ENCODE data around the gene FBLN1.

DNA sequence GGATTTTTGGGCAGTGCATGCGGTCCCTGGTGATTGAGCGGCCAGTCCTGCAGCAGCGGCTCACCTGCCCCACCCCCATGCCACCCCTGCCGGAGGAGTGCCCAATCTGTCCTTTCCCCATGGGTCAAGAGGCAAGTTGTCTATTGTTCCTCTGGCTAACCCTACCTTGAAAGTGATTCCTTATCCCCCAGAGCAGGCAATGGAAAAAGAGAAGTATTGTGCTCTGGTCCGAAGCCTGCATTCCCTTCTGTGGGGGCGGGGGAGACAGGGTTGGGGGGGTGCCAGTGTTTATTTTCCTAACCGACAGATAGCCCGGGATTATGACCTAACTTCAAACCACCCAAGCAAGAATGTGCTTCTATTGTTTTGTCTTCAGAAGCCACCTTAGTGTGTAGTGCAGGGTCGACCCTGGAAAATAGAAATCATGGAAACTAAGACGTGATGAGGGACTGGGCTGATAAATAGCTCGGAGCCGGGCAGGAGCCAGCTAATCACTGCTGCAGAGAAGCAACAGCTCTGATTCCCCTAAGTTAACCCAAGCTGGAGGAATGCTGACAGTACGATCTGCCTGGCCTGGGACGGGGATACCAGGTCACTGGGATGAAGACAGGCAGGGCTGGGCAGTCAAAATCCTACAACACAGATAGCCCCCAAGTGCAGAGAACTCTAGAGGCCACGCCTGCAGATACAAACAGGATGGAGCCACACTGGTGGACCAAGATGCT, 130.3 kb downstream of the FBLN1 start:
- TF ChIP-seq, protein P1, sequence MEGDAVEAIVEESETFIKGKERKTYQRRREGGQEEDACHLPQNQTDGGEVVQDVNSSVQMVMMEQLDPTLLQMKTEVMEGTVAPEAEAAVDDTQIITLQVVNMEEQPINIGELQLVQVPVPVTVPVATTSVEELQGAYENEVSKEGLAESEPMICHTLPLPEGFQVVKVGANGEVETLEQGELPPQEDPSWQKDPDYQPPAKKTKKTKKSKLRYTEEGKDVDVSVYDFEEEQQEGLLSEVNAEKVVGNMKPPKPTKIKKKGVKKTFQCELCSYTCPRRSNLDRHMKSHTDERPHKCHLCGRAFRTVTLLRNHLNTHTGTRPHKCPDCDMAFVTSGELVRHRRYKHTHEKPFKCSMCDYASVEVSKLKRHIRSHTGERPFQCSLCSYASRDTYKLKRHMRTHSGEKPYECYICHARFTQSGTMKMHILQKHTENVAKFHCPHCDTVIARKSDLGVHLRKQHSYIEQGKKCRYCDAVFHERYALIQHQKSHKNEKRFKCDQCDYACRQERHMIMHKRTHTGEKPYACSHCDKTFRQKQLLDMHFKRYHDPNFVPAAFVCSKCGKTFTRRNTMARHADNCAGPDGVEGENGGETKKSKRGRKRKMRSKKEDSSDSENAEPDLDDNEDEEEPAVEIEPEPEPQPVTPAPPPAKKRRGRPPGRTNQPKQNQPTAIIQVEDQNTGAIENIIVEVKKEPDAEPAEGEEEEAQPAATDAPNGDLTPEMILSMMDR (IDR thresholded peaks at IDR 0.05), result no peak
- no peak for TF ChIP-seq POLR2AphosphoS5 (IDR thresholded peaks at IDR 0.05)
- no peak for TF ChIP-seq EP300 (IDR thresholded peaks at IDR 0.05)

All from stomach (tissue), 4 donors.